Measurements from ENCODE around the gene FIBP.

GRCh38 chr11:65921876-65922275, 33.6 kb upstream of the FIBP start:
- no peak for TF ChIP-seq CTCF (IDR thresholded peaks at IDR 0.05; ENCODE audit: insufficient read depth, low read depth, low read length)
- TF ChIP-seq EZH2 (IDR thresholded peaks at IDR 0.05; ENCODE audit: insufficient read depth, low read length): no peak
